K562 (cell line): ENCODE results near the gene MSH2. TPM values are rescaled to one million over a fixed set of nuclear protein-coding genes. Genes with fewer than 3 reads are reported as not detected.

Experiments
- HNRNPH1 ChIP-seq: fragments of 200-400 bp; formaldehyde crosslinking; optimal IDR thresholded peaks from 2 replicates; pipeline ENCODE3; 2017; ENCODE audit warnings: low read depth, mild to moderate bottlenecking, low read length, moderate library complexity
- KDM1A ChIP-seq, 2 experiments: fragments of 450-650 bp; IDR thresholded peaks; 2 replicates each; pipeline ENCODE4 v1.6.1; 2016; ENCODE audit warnings: mild to moderate bottlenecking in 2 of 2
- NR1H2 ChIP-seq: sonication (generic); formaldehyde crosslinking; IDR thresholded peaks from 2 replicates; pipeline ENCODE4 v1.4.0; 2020; ENCODE audit warnings: mild to moderate bottlenecking, missing genetic modification reagents
- TARDBP ChIP-seq: fragments of 450-650 bp; IDR thresholded peaks from 2 replicates; pipeline ENCODE4 v1.6.1; 2016
- ZNF12 ChIP-seq: sonication (generic); formaldehyde crosslinking; IDR thresholded peaks from 2 replicates; pipeline ENCODE4 v1.4.0; 2020; ENCODE audit warnings: mild to moderate bottlenecking, missing genetic modification reagents
- ZNF436 ChIP-seq: fragments of 250-450, 450-650 bp; sonication (Bioruptor Pico); formaldehyde crosslinking; IDR thresholded peaks from 2 replicates; pipeline ENCODE4 v1.7.0; 2020; ENCODE audit warnings: mild to moderate bottlenecking
- polyA plus RNA-seq, 8 experiments: library from polyadenylated mRNA; depleted of rRNA in 4 of 8; stranded (reverse) in 5 of 8; unstranded in 3 of 8; fragments of >200 nt; fragmentation: Nextera tagmentation in 2 of 8; fragmentation: Illumina TruSeq in 1 of 8; extraction: Ambion mirVana in 2 of 8; extraction: Trizol in 1 of 8; gene quantifications; 2 replicates each; pipeline versions ENCODE4 v1.2.1 to v1.2.3, GENCODE V29; 2011 to 2014; ENCODE audit warnings: inconsistent platforms in 1 of 8, missing spikeins in 1 of 8
- total RNA-seq, 7 experiments: library from RNA; depleted of rRNA in 6 of 7; stranded (reverse); fragments of >200 nt in 6 of 7; fragmentation: Illumina TruSeq in 2 of 7; extraction: Trizol in 2 of 7; gene quantifications; 2 replicates each; pipeline versions ENCODE4 v1.2.1 to v1.2.3, GENCODE V29; 2011 to 2021; ENCODE audit warnings: low replicate concordance in 1 of 7
- TF ChIP-seq, protein P1 (sequence below), 2 experiments: fragments of 450-650 bp; formaldehyde crosslinking in 1 of 2; IDR thresholded peaks; 2 replicates each; pipeline versions ENCODE4 v1.4.0 to v1.6.1; 2014 to 2020; ENCODE audit warnings: mild to moderate bottlenecking in 2 of 2, borderline replicate concordance in 1 of 2, low read depth in 1 of 2
- TF ChIP-seq, protein P2 (sequence below): sonication (generic); formaldehyde crosslinking; IDR thresholded peaks from 2 replicates; pipeline ENCODE4 v1.8.1; 2022; ENCODE audit warnings: missing genetic modification reagents
- TF ChIP-seq, protein P3 (sequence below): sonication (generic); formaldehyde crosslinking; IDR thresholded peaks from 2 replicates; pipeline ENCODE4 v1.8.0; 2023; ENCODE audit warnings: missing genetic modification reagents, mild to moderate bottlenecking, borderline replicate concordance
- TF ChIP-seq, protein P4 (sequence below): fragments of 250-450 bp; sonication (Bioruptor Pico); IDR thresholded peaks from 2 replicates; pipeline ENCODE4 v1.9.0; 2021; ENCODE audit warnings: mild to moderate bottlenecking, inconsistent platforms

Gene MSH2
- total and polyA plus RNA-seq, 9 of the 15 experiments (the other 6 are each of a cell fraction or from before 2014, with no cell fraction given): 51.8 to 139 (median 113) TPM

DNA sequence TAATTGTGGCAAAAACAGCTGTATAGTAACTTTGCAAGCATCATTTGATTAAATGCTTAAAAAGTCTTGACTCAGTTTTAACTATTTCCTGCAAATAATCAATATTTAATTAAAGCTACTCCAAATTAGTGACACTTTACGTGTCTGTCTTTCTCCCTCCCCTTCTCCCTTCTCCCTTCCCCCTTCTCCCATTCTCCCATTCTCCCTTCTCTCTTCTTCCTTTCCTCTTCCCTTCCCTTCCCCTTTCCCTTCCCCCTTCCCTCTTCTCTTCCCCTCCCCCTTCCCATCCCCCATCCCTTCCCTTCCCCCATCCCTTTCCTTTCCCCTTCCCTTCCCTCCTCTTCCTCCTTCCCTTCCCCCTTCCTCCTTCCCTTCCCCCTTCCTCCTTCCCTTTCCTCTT is 76.9 kb downstream of the MSH2 start (continued):
- TF ChIP-seq, protein P1, sequence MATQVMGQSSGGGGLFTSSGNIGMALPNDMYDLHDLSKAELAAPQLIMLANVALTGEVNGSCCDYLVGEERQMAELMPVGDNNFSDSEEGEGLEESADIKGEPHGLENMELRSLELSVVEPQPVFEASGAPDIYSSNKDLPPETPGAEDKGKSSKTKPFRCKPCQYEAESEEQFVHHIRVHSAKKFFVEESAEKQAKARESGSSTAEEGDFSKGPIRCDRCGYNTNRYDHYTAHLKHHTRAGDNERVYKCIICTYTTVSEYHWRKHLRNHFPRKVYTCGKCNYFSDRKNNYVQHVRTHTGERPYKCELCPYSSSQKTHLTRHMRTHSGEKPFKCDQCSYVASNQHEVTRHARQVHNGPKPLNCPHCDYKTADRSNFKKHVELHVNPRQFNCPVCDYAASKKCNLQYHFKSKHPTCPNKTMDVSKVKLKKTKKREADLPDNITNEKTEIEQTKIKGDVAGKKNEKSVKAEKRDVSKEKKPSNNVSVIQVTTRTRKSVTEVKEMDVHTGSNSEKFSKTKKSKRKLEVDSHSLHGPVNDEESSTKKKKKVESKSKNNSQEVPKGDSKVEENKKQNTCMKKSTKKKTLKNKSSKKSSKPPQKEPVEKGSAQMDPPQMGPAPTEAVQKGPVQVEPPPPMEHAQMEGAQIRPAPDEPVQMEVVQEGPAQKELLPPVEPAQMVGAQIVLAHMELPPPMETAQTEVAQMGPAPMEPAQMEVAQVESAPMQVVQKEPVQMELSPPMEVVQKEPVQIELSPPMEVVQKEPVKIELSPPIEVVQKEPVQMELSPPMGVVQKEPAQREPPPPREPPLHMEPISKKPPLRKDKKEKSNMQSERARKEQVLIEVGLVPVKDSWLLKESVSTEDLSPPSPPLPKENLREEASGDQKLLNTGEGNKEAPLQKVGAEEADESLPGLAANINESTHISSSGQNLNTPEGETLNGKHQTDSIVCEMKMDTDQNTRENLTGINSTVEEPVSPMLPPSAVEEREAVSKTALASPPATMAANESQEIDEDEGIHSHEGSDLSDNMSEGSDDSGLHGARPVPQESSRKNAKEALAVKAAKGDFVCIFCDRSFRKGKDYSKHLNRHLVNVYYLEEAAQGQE (IDR thresholded peaks at IDR 0.05; ENCODE audit: borderline replicate concordance): no peak
- TF ChIP-seq, protein P1 (CRISPR knock-in tag; IDR thresholded peaks at IDR 0.05; ENCODE audit: low read depth): no peak
- TF ChIP-seq NR1H2 (no peak), TARDBP (no peak), ZNF12 (CRISPR knock-in tag) (no peak), KDM1A (IDR thresholded peaks at IDR 0.05) (peak in 1 of 2 experiments; percentile 39; a peak in 1 of 4 replicates), HNRNPH1 (no peak), ZNF436 (CRISPR knock-in tag) (no peak)
- TF ChIP-seq, protein P2, sequence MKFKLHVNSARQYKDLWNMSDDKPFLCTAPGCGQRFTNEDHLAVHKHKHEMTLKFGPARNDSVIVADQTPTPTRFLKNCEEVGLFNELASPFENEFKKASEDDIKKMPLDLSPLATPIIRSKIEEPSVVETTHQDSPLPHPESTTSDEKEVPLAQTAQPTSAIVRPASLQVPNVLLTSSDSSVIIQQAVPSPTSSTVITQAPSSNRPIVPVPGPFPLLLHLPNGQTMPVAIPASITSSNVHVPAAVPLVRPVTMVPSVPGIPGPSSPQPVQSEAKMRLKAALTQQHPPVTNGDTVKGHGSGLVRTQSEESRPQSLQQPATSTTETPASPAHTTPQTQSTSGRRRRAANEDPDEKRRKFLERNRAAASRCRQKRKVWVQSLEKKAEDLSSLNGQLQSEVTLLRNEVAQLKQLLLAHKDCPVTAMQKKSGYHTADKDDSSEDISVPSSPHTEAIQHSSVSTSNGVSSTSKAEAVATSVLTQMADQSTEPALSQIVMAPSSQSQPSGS: no peak
- TF ChIP-seq, protein P3, sequence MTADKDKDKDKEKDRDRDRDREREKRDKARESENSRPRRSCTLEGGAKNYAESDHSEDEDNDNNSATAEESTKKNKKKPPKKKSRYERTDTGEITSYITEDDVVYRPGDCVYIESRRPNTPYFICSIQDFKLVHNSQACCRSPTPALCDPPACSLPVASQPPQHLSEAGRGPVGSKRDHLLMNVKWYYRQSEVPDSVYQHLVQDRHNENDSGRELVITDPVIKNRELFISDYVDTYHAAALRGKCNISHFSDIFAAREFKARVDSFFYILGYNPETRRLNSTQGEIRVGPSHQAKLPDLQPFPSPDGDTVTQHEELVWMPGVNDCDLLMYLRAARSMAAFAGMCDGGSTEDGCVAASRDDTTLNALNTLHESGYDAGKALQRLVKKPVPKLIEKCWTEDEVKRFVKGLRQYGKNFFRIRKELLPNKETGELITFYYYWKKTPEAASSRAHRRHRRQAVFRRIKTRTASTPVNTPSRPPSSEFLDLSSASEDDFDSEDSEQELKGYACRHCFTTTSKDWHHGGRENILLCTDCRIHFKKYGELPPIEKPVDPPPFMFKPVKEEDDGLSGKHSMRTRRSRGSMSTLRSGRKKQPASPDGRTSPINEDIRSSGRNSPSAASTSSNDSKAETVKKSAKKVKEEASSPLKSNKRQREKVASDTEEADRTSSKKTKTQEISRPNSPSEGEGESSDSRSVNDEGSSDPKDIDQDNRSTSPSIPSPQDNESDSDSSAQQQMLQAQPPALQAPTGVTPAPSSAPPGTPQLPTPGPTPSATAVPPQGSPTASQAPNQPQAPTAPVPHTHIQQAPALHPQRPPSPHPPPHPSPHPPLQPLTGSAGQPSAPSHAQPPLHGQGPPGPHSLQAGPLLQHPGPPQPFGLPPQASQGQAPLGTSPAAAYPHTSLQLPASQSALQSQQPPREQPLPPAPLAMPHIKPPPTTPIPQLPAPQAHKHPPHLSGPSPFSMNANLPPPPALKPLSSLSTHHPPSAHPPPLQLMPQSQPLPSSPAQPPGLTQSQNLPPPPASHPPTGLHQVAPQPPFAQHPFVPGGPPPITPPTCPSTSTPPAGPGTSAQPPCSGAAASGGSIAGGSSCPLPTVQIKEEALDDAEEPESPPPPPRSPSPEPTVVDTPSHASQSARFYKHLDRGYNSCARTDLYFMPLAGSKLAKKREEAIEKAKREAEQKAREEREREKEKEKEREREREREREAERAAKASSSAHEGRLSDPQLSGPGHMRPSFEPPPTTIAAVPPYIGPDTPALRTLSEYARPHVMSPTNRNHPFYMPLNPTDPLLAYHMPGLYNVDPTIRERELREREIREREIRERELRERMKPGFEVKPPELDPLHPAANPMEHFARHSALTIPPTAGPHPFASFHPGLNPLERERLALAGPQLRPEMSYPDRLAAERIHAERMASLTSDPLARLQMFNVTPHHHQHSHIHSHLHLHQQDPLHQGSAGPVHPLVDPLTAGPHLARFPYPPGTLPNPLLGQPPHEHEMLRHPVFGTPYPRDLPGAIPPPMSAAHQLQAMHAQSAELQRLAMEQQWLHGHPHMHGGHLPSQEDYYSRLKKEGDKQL (CRISPR knock-in tag): no peak
- TF ChIP-seq, protein P4, sequence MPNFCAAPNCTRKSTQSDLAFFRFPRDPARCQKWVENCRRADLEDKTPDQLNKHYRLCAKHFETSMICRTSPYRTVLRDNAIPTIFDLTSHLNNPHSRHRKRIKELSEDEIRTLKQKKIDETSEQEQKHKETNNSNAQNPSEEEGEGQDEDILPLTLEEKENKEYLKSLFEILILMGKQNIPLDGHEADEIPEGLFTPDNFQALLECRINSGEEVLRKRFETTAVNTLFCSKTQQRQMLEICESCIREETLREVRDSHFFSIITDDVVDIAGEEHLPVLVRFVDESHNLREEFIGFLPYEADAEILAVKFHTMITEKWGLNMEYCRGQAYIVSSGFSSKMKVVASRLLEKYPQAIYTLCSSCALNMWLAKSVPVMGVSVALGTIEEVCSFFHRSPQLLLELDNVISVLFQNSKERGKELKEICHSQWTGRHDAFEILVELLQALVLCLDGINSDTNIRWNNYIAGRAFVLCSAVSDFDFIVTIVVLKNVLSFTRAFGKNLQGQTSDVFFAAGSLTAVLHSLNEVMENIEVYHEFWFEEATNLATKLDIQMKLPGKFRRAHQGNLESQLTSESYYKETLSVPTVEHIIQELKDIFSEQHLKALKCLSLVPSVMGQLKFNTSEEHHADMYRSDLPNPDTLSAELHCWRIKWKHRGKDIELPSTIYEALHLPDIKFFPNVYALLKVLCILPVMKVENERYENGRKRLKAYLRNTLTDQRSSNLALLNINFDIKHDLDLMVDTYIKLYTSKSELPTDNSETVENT (CRISPR knock-in tag): no peak
